ENCODE measurements around the gene FAAH.

FAAH gene

DNA sequence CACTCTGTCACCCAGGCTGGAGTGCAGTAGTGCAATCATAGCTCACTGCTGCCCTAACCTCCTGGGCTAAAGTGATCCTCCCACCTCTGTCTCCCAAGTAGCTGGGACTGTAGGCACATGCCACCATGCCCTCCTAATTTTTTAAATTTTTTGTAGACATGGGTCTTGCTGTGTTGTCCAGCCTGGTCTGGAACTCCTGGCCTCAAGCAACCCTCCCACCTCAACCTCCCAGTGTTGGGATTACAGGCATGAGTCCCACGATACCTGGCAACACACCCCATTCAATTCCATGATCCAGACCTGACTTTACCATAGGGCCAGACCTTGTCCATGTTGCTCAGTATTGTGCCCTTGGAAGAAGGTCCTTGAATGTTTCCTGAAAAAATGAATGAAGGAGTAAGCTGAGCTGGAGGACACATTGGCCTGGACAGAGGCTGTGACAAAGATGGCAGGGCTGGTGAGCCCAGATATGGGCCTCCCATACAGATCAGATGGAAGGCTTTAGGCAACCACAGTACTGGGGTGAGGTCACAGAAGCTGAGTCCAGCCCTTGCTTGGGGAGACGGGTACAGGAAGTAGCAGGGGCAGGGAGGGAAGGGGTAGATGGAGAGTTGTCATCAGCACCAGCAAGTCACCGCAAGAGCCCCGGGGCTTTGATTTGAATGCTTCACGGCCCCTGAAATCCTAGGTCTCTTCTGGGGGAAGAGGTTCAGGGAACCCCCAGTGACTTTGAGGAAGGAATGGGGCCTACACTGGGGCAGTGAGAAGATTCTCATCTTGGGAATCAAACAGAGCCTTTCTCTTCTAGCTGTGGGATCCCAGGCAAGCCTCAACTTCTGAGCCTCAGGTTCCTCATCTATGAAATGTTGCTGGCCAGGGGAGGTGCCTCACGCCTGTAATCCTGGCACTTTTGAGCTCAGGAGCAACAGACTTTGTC, 55.4 kb downstream of the FAAH start:
- no peak for DNase-seq (ENCODE audit: low spot score)

DNA sequence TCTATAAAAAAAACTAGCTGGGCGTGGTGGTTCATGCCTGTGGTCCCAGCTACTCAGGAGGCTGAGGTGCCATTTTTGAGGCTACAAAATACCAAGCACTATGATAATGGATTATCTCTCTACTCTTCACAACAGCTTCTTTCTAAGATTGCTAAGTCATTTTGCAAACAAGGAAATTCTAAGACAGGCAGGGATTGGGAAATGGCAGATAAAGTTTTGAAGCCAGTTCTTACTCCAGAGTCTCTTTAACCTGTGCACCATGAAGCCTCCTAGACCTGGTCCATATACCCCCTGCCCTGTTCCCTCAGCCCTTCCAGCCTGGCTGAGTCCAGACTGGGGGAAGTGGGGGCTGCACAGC, 56.0 kb downstream of the FAAH start:
- no peak for DNase-seq (ENCODE audit: low spot score)

DNA sequence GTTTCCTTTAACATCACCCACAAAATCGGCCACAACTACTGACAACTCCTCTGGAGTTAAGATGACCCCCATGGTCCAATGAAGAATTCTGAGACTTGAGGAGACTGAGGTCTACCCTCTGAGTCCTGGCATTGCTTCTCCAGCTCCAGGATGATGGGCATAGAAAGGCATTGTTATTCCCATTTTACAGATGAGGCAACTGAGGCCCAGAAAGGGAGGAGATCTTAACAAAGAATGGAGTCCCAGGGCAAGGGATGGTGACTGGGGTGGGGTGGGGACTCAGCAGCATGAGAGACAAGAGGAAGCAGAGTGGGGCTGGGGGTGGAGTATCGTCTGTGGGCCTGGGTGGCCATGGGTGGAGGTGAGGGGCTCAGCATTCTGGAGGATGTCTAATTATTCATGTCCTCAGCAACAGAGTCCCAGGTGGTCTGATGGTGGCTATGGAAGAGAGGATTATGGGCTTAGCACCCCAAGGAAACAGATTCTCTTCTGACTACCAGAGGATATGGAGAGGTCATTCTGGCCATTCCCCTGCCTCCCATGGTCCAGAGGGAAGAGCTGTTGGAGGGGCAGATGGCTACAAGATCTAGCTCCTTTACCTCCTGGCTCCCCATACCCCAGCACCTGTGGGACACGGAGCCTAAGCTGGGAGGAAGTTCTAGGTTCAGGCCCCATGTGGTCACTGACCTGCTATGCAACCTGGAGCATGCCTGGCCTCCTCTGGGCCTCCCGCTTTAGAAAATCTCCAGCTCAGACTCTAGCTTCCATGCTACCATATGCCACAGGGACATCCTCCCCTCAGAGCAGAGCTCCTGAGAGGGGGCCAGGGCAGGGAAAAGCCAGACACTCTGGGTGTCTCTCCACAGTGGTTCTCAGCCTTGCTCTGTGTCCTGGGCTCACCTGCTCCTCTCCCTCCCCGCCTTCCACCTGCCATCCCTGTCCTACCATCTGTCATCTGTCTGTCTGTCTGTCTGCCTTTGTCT, 58.1 kb downstream of the FAAH start:
- DNase-seq (ENCODE audit: low spot score), result no peak

DNA sequence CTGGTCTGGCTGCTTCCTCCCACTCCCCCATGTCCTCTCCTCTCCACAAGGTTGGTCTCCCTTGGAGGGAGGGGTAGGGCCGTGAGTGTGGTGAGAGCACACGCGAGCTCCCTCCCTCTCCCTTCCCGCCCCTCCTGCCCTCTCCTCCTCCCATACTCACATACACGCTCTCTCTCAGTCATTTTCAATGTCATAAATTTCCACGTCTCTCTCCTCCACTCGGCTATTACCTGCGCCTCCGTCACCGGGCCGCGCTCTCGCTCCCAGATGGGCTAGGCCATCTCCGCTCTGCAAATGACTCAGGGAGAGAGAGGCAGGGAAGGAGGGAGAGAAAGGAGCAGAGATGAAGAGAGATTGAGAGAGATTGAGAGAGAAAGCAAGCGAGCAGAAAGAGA, 58.8 kb downstream of the FAAH start:
- DNase-seq (ENCODE audit: low spot score), result no peak

DNA sequence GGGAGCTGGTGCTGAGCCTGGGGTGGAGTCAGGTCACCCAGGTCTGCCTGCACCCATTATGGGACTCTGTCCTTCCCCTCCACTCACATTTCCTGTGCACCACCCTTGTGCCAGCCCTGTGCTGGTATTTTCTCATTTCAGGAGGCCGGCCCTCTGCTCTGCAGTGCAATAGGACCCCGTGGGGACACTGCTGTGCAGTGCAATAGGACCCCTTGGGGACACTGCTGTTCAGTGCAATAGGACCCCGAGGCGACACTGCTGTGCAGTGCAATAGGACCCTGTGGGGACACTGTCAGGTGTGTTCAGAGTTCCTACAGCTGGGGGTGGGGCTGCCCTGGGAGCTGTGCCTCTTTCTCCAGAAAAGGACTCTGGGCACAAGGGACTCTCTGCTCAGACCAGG, 59.3 kb downstream of the FAAH start:
- no peak for DNase-seq (ENCODE audit: low spot score)

DNA sequence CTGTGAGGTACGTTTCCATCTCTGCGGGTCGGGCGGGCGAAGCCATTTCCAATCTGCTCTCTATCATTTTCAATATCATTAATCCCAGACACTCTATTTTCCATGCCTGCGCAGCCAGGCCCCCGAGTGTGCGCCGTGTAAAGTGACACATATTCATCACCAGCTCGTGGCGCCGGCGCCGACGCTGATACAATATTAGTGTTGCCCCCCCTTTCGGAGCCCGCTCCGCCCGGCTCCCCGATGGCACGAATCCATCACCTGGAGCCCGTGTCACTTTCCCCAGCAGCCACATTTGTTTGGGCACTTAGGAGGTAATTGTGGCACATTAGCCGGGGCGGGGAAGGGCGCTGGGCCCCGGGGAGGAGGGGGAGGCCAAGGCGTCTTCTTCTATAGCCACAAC, 61.8 kb downstream of the FAAH start:
- DNase-seq (ENCODE audit: low spot score), result no peak

DNA sequence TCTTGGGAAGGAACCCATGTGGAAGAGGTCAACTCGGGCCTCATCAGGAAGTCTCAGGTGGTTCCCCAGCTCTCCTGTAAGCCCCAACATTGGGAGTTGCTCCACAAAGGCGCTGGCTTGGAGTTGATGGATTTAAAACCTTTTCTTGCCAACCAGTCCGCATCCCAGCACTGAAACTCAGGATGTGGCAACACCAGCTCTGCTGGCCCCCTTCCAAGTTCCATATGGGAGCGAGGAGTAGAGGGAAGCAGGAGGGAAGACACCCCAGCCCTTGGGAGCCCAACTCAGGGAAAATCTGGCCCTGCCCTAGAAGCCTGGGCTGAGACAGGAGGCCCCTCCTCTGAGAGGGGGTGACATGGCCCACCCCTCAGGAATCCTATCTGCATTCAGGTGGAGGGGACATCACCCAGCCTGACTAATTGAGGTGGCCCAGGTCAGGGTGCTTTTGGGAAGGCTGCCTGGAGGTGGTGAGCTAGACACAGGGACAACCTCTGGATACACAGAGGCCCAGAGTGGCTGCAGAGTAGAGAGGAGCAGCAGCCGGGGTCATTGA, 62.4 kb downstream of the FAAH start:
- no peak for DNase-seq (ENCODE audit: low spot score)

DNA sequence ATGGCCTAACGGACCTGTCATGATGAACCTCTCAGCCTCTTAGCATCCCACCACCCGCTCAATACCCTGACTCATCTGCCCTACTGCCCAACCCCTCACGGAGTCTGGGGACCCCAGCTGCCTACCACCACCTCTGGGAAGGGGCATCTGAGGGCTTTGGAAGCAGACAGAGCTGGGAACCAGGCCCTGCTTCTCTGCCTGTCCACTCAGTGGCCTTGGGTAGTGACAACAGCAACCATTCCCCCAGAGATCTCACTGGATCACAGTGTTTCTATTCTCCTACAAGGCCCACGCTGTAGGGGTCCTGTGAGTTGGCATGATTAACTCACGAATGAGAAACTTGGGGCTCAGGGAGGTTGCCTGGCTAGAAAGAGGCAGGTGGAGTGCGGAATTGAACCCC, 63.1 kb downstream of the FAAH start:
- no peak for DNase-seq (ENCODE audit: low spot score)

DNA sequence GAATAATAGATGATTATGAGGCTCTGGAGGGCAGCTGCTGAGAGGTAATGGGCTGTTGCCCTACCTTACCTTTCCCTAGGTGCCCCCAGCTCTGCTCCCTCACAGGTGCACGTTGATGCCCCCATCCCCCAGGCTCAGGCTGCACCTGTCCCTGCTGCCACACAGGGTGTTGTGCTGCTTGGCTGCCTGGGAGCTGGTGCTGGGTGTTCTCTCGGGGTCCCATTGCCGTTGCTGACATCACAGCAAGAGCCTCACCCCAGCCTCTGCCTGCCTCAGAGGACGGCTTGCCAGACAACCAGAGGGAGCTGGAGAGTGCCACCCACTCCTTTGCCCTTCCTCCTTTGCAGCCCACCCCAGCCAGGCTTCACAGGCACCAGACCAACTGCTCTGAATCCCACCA, 64.1 kb downstream of the FAAH start:
- DNase-seq (ENCODE audit: low spot score), result no peak

DNA sequence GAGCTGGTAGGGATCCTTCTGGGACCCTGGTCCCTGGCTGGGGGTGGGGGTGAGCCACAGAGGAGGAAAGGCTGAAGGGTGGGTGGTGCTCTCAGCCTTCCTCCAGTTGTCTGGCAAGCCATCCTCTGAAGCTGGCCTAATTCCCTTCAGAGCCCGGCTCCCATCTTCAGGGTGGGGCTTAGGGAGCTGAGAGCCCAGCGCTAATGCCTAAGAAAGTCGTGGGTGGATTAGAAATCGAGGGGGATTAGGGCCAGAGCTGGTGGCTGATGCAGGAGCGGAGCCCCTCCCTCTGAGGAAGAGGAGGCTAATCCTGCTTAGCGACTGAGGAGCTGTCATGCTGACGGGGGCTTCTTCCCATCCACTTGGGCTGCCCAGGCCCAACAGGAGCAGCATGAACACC, 64.7 kb downstream of the FAAH start:
- no peak for DNase-seq (ENCODE audit: low spot score)

DNA sequence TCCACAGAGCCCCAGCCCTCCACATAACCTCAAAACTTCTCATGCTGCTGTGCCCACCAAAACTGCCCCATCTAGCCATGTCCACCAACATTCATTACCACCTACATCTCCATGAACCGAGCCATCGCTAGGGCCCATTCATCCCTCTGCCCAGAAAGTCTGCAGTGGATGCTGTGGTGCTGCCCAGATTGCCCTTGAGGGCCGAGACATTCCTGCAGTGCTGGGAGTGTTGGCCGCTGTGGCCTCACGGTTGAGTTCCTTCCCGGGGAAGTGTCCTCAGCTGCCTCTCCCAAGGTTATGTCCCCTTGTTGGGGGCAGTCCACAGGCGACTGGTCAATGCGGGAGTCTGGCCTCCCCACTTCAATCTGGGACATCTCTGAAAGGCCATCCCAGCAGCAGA, 65.2 kb downstream of the FAAH start:
- DNase-seq (ENCODE audit: low spot score), result no peak

DNA sequence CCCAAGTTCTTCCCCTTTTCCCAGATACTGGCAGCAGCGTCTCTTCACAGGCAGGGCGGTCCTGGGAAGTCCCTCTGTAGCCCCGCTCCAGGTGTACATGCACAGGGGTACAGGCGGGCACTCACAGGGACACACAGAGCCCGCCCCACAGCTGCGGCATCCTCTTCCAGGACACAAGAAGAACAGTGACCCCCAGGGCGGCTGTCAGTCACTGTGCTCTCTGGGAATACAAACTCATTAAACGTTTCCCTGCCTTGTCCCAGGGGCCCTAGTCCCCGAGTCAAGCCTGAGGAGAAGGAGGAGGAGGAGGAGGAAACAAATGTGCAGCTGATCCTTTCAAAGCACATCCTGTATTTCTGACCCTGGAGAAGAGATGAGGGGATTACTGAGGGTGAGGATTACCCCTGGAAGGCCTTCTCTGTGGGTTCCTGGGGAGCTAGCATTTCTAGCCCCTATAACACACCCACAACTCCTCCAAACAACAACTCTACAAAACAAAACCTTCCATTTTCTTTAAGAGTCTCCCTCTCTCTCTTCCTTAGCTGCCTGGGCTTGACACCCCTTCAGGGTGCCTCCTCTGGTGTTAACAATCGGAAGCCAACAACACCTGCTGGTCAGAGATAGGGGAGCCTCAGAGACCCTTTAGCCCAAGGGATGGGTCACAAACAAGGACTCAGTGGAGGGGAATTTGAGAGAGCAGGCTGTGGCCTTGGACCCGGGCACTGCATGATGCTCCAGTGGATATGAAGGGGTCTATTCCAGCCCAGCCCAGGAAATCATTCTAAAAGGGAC, 67.1 kb downstream of the FAAH start:
- DNase-seq (ENCODE audit: low spot score), result no peak

DNA sequence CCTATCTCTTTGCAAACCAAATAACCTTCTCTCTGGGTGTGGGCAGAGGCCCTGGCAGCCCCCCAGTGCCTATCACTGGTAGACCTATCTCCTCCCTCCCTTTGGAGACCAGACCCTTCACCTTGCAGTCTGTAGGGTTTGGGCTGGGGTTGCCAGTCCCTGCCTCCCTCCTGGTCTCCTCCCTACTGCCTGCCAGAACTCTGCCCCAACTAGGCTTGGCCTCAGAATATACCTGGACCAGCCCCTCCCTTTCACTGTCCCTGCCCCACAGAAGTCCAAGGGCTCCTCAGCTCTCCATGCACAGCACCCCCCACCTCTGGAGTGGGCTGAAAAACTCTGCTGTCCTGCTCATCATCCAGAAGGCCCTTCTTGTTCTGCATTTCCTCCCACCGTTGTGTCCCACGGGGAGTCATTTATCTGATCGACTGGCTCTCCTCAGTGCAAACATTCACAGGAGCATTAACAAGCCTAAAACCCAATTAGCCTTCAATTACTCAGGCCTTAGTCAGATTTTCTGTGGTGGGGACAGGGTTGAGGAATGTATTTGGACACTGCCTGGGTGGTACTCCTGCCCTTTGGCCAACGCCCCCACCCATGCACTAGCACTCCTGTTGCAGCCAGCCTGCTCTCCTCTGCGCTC, 67.8 kb downstream of the FAAH start:
- no peak for DNase-seq (ENCODE audit: low spot score)
